ENCODE results near the gene L2HGDH.

L2HGDH gene

GRCh38 chr14:50225974-50226297 is 86.1 kb downstream of the L2HGDH start:
- DNase-seq: no peak

GRCh38 chr14:50225067-50225973 is 86.7 kb downstream of the L2HGDH start:
- no peak for DNase-seq

GRCh38 chr14:50222055-50222613 is 89.9 kb downstream of the L2HGDH start:
- no peak for DNase-seq

- no peak for DNase-seq
Measured at GRCh38 chr14:50218501-50218900, 93.5 kb downstream of the L2HGDH start.

GRCh38 chr14:50215416-50215815 is 96.6 kb downstream of the L2HGDH start:
- no peak for DNase-seq

GRCh38 chr14:50213795-50214194 is 98.2 kb downstream of the L2HGDH start:
- no peak for DNase-seq

GRCh38 chr14:50212726-50213125 is 99.3 kb downstream of the L2HGDH start:
- DNase-seq: no peak

GRCh38 chr14:50210074-50210473 is 102.0 kb downstream of the L2HGDH start:
- DNase-seq: no peak

- DNase-seq: no peak
Measured at GRCh38 chr14:50198499-50198898, 113.5 kb downstream of the L2HGDH start.

- DNase-seq: no peak
Measured at GRCh38 chr14:50191499-50191898, 120.5 kb downstream of the L2HGDH start.

All from NCI-H526 treated with DMSO at 0.1 percent for 48 hours (cell line).